ENCODE data around the gene ACSL6.

ACSL6 gene

DNA sequence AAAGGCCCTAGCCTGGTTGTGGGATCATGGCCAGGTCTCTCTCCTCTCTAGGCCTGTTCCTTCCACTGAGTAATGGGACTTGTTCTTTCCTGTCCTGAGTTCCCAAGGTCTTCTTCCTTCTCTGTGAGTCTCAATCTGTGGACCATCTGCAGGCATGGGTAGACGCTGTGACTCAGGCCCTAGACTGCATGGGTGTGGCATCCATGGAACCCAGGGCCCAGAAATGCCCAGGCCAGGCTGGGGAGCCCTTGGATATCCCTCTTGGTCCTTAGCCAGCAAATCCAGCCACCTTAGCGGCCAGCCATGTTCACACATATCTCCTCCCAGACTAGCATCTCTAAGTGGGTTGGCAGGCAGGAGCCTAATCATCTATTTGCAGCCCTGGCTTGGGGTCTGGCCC, 2.3 kb upstream of the ACSL6 start:
- Histone ChIP-seq H3K27ac (ENCODE audit: extremely low read depth, low read depth, low read length) (no peak overlapping the region), H3K4me1 (ENCODE audit: control insufficient read depth, insufficient read depth, low read length) (no peaks in the 10 kb centered on the region; the same call in 1 of the 2 replicates), H3K9me3 (ENCODE audit: control insufficient read depth, insufficient read depth, low read depth, low read length) (no peaks in the 10 kb centered on the region), H3K4me3 (ENCODE audit: low read depth, low read length) (no peak overlapping the region), H3K36me3 (ENCODE audit: control insufficient read depth in 2 of 2, insufficient read depth in 1 of 2, low read length in 2 of 2) (no peaks in the 10 kb centered on the region)
- ChIA-PET CTCF (interaction anchor here (1.2 kb wide), 1 partner anchor 15 kb away, joined by 3 read pairs; no protein-coding TSS in a partner anchor), POLR2A (no interaction called here)
- TF ChIP-seq YY2 (tag by site-specific recombination; IDR thresholded peaks at IDR 0.05) (no peak), ZBTB44 (tag by site-specific recombination; IDR thresholded peaks at IDR 0.05) (no peak), ZNF747 (tag by site-specific recombination; IDR thresholded peaks at IDR 0.05) (no peak), ZNF548 (tag by site-specific recombination; IDR thresholded peaks at IDR 0.05) (no peak), TRIM28 (IDR thresholded peaks at IDR 0.05; ENCODE audit: borderline replicate concordance, low read length) (no peak), ZSCAN5A (tag by site-specific recombination; IDR thresholded peaks at IDR 0.05) (no peak)
- TF ChIP-seq, protein P1, sequence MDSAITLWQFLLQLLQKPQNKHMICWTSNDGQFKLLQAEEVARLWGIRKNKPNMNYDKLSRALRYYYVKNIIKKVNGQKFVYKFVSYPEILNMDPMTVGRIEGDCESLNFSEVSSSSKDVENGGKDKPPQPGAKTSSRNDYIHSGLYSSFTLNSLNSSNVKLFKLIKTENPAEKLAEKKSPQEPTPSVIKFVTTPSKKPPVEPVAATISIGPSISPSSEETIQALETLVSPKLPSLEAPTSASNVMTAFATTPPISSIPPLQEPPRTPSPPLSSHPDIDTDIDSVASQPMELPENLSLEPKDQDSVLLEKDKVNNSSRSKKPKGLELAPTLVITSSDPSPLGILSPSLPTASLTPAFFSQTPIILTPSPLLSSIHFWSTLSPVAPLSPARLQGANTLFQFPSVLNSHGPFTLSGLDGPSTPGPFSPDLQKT (IDR thresholded peaks at IDR 0.05; ENCODE audit: borderline replicate concordance, low read depth, low read length) = no peak
- TF ChIP-seq, protein P2, sequence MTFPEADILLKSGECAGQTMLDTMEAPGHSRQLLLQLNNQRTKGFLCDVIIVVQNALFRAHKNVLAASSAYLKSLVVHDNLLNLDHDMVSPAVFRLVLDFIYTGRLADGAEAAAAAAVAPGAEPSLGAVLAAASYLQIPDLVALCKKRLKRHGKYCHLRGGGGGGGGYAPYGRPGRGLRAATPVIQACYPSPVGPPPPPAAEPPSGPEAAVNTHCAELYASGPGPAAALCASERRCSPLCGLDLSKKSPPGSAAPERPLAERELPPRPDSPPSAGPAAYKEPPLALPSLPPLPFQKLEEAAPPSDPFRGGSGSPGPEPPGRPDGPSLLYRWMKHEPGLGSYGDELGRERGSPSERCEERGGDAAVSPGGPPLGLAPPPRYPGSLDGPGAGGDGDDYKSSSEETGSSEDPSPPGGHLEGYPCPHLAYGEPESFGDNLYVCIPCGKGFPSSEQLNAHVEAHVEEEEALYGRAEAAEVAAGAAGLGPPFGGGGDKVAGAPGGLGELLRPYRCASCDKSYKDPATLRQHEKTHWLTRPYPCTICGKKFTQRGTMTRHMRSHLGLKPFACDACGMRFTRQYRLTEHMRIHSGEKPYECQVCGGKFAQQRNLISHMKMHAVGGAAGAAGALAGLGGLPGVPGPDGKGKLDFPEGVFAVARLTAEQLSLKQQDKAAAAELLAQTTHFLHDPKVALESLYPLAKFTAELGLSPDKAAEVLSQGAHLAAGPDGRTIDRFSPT (tag by site-specific recombination; IDR thresholded peaks at IDR 0.05) = no peak

DNA sequence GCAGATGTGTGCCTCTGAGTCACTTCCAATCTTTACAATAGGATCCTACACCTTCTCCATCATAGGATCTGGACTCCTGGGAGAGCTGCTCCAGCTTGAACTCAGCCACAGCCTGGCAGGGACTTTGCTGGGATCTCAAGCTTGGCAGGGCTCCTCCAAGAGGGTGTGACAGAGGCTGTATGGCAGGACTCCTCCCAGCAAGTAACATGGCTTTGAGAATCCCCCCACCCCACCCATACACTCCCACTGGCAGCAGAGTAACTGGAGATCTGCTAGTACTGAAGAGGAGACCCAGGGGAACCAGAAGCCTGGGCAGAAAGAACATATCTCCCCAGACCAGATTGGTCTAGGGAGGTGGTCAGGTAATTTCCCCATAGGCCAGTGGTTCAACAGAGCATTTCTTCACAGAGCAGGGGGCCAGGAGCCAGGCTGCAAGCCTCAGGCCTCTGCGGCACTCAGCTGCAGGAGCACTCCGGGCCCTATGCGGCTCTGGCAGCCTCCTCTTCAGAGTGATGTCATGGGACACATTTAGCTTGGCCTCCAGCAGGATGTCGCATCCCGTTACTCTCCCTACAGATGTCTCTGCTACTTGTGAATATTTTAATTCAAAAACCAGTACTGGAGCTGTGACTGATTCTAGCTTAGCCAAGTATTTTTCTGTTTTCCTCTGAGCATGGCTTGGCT, 1.7 kb upstream of the ACSL6 start:
- Histone ChIP-seq H3K9me3 (ENCODE audit: control insufficient read depth, insufficient read depth, low read depth, low read length) (no peaks in the 10 kb centered on the region), H3K4me3 (ENCODE audit: low read depth, low read length) (no peak overlapping the region), H3K4me1 (ENCODE audit: control insufficient read depth, insufficient read depth, low read length) (no peaks in the 10 kb centered on the region; the same call in 1 of the 2 replicates), H3K27ac (ENCODE audit: extremely low read depth, low read depth, low read length) (no peak overlapping the region), H3K36me3 (ENCODE audit: control insufficient read depth in 2 of 2, insufficient read depth in 1 of 2, low read length in 2 of 2) (no peaks in the 10 kb centered on the region)
- POLR2A ChIA-PET = no interaction called here
- CTCF ChIA-PET = interaction anchor here (0.9 to 1.2 kb wide), 3 partner anchors 14 to 167 kb away, joined by 3 to 5 read pairs (median 3); no protein-coding TSS in a partner anchor
- TF ChIP-seq ZNF580 (tag by site-specific recombination; IDR thresholded peaks at IDR 0.05) = no peak
- no peak for TF ChIP-seq ZNF639 (tag by site-specific recombination; IDR thresholded peaks at IDR 0.05)
- no peak for TF ChIP-seq ZSCAN18 (tag by site-specific recombination; IDR thresholded peaks at IDR 0.05)
- TF ChIP-seq ZNF585B (tag by site-specific recombination; IDR thresholded peaks at IDR 0.05) = no peak
- no peak for TF ChIP-seq ZNF529 (tag by site-specific recombination; IDR thresholded peaks at IDR 0.05; ENCODE audit: insufficient replicate concordance)
- TF ChIP-seq ZSCAN5A (tag by site-specific recombination; IDR thresholded peaks at IDR 0.05) = no peak
- no peak for TF ChIP-seq ZNF223 (tag by site-specific recombination; IDR thresholded peaks at IDR 0.05)
- TF ChIP-seq KLF8 (tag by site-specific recombination; IDR thresholded peaks at IDR 0.05) = no peak
- TF ChIP-seq ZNF302 (tag by site-specific recombination; IDR thresholded peaks at IDR 0.05; ENCODE audit: low read depth) = no peak
- TF ChIP-seq, protein P3, sequence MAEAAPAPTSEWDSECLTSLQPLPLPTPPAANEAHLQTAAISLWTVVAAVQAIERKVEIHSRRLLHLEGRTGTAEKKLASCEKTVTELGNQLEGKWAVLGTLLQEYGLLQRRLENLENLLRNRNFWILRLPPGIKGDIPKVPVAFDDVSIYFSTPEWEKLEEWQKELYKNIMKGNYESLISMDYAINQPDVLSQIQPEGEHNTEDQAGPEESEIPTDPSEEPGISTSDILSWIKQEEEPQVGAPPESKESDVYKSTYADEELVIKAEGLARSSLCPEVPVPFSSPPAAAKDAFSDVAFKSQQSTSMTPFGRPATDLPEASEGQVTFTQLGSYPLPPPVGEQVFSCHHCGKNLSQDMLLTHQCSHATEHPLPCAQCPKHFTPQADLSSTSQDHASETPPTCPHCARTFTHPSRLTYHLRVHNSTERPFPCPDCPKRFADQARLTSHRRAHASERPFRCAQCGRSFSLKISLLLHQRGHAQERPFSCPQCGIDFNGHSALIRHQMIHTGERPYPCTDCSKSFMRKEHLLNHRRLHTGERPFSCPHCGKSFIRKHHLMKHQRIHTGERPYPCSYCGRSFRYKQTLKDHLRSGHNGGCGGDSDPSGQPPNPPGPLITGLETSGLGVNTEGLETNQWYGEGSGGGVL (tag by site-specific recombination; IDR thresholded peaks at IDR 0.05) = no peak
- TF ChIP-seq KLF7 (tag by site-specific recombination; IDR thresholded peaks at IDR 0.05; ENCODE audit: borderline replicate concordance) = no peak
- TF ChIP-seq ZNF76 (tag by site-specific recombination; IDR thresholded peaks at IDR 0.05; ENCODE audit: borderline replicate concordance, low read depth) = no peak
- no peak for TF ChIP-seq ZNF777 (tag by site-specific recombination; IDR thresholded peaks at IDR 0.05; ENCODE audit: borderline replicate concordance)

All from HEK293 (cell line).